Heart left ventricle (tissue), 13 donors: ENCODE results near the gene RPAIN.

Experiments used
- POLR2A ChIP-seq, 2 donors: fragments of 450-650 bp; IDR thresholded peaks; one replicate each; pipeline ENCODE4 v1.6.1; 2017; ENCODE audit warnings: antibody characterized with exemption in 2 of 2, mild to moderate bottlenecking in 2 of 2, moderate library complexity in 2 of 2
- TF ChIP-seq, protein P1 (sequence below), 12 donors: fragments of 200-600 bp; sonication (generic) in 4 of 12; IDR thresholded peaks; one replicate each; pipeline versions ENCODE4 v1.5.0 to v1.8.0; 2018 to 2022; ENCODE audit warnings: antibody characterized with exemption in 12 of 12, mild to moderate bottlenecking in 5 of 12
- donor health status: ischemic (EF 13 %, LVEDD 7.1; RV severe dilation, severe dysfunction).
- donor health status: DM: no; HTN: yes; CAD: no.
- donor health status: DM: no; HTN: no; CAD: no.
- donor health status: ischemic (EF 25% LVEDD 6.9; RV normal size, moderate dysfunction).
- donor health status: ischemic (EF 25% LVEDD 5.7; RV mildly dilated, moderate dysfunction).
- donor health status: ischemic (EF 35%, LVEDD 5.7; RV mildly dilated, moderate dysfunction).
- donor health status: nonischemic (EF 11% LVEDD 7.7; RV severe dilation, severe dysfunction).
- donor health status: DM: yes; HTN: yes; CAD: no.
- donor health status: PGD.
- donor health status: ischemic (EF 29% LVEDD 5.4; RV normal size, mild dysfunction).
- donor health status: nonischemic (EF 23%, LVEDD 6.1; RV moderate dilation, normal function).

DNA sequence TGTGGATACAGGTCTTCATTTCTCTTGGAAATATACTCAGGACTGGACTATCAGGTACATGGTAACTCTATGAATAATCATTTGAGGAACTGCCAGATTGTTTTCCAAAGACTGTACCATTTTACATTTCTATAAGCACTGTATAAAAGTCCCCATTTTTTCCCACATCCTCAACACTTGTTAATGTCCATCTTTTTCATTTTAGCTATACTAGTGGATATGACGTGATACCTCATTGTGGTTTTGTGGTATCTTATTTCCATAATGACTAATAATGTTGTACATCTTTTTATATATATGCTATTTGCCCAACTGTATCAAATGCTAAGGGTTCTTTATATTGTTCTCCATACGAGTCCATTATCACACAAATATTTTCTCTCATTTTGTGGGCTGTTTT lies 23.4 kb upstream of the RPAIN start:
- TF ChIP-seq, protein P1, sequence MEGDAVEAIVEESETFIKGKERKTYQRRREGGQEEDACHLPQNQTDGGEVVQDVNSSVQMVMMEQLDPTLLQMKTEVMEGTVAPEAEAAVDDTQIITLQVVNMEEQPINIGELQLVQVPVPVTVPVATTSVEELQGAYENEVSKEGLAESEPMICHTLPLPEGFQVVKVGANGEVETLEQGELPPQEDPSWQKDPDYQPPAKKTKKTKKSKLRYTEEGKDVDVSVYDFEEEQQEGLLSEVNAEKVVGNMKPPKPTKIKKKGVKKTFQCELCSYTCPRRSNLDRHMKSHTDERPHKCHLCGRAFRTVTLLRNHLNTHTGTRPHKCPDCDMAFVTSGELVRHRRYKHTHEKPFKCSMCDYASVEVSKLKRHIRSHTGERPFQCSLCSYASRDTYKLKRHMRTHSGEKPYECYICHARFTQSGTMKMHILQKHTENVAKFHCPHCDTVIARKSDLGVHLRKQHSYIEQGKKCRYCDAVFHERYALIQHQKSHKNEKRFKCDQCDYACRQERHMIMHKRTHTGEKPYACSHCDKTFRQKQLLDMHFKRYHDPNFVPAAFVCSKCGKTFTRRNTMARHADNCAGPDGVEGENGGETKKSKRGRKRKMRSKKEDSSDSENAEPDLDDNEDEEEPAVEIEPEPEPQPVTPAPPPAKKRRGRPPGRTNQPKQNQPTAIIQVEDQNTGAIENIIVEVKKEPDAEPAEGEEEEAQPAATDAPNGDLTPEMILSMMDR (IDR thresholded peaks at IDR 0.05) = no peak
- no peak for TF ChIP-seq POLR2A (IDR thresholded peaks at IDR 0.05)
